Activated CD8-positive, alpha-beta memory T cell treated with anti-CD3 and anti-CD28 coated beads, Interleukin-2, amount 50 U/mL, for 48 hours (primary cell): Measurements from ENCODE around the gene FOXN4.
"Not testable (repeated sequence)": the region's sequence is repeated elsewhere in the genome, so short reads cannot be mapped to it uniquely, and the experiment has no call there.

ENCODE experiments used
- DNase-seq: peaks from one replicate; pipeline ENCODE4 v3.0.0-alpha.2; 2020

FOXN4 gene, protein sequence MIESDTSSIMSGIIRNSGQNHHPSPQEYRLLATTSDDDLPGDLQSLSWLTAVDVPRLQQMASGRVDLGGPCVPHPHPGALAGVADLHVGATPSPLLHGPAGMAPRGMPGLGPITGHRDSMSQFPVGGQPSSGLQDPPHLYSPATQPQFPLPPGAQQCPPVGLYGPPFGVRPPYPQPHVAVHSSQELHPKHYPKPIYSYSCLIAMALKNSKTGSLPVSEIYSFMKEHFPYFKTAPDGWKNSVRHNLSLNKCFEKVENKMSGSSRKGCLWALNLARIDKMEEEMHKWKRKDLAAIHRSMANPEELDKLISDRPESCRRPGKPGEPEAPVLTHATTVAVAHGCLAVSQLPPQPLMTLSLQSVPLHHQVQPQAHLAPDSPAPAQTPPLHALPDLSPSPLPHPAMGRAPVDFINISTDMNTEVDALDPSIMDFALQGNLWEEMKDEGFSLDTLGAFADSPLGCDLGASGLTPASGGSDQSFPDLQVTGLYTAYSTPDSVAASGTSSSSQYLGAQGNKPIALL

DNA sequence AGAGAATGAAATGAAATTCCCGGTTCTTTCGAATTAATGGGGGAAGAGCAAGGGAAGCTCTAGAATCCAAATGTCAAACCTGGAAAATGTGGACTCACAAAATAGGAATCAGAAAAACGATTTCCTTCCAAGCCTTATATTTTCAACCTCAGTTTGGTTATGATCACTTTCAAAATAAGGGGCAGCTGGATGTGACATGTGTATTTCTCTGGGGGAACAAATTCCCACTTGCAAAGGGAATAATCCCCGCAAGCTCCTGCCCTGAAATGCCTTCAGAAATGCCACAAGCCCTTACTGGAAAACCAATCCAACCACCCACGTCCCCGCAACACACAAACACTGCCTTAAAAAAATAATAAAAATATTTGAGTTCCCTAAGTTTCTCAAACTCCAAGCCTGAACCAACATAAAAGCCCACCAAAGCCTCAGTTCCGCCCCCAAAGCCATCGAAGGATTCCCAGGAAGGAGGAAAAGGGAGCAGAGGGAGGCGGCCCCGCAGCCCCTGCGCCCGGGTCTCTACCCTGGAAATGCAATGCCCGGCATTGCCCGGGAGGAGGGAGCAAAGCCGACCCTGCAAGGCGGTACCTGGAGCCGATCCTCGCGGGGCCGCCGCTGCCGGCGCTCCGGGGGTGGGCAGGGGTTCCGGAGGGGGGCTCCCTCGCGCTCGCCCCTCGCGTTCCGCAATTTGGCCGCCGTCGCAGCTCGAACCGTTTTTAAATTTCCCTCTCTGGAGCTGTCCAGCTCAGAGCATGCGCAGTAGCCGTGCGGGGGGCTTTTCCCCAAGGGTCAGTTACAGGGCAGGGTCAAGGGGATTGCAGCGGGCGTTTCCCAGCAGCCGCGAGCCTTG lies at the start of gene FOXN4:
TSS of gene FOXN4 (minus strand) at position 751 of the 847 bp plus-strand sequence. CDS start 963 bp downstream, outside the sequence.
- no peak for DNase-seq

DNA sequence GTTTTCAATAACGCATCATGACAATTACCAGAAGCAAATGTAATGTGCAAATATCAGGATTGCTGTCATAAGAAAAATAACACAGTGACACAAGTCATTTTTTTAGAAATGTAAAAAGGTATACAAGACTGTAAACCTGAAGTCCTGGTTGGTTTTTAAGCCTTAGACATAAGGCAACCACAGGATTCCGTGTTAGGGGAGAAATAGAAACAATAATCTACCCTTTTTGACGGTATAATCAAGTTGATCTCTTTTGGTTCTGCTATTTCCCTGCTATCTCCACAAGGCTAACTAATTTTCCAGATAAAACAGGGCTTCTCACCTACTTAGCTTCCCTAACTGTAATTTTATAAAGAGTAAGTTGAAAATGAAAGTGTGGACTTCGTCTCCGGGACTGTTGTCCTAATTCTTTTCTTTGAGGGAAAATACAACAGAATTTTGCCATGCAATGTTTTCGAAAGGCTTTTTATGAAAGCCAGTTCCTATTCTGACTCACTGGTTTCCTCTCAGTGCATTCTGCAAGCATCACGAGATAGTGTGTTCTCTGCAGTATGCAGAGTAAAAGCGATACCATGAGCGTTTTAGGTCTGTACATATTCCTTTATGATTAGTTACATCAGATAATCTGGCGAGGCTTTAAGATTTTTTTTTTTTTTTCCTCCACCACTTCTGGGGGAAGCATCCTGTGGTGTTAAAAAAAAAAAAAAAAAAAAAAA lies 49.2 kb upstream of the FOXN4 start:
- DNase-seq = no peak

DNA sequence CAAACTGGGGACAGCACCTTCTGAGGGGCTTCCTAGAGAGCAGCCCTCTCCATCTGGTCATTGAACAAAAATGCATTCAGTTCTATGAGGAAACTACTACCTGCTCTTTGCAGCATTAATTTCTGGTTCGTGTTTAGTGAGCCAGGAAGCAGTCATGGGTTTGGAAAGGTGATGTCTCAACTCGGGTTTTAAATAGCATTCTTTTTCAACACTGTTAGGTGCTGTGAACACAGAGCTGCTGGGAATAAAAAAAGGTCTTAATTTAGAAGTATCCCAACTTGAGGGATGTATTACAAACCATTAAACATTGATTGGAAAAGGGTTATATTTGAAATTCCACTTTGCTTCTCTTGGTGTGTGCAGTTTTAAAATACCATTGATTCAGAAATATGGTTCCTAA lies 47.9 kb upstream of the FOXN4 start:
- DNase-seq = no peak

DNA sequence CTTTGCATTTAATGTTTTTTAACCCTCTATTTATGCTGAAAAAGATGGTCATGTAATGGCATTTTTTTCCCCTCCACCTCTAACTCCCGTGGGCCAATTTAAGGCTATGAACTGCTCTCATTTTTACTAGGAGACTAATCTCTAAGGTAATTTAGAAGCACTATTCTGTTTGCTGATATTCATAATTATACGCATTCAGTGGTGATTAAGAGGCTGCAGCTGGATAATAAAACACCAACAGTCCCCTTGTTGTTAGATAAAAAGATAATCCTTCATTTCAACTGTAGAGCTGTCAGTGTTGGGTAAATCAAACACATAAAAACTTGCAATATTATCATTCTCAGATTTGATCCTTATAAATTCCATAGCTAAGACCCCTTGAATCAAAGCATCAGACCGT lies 47.5 kb upstream of the FOXN4 start:
- no peak for DNase-seq

DNA sequence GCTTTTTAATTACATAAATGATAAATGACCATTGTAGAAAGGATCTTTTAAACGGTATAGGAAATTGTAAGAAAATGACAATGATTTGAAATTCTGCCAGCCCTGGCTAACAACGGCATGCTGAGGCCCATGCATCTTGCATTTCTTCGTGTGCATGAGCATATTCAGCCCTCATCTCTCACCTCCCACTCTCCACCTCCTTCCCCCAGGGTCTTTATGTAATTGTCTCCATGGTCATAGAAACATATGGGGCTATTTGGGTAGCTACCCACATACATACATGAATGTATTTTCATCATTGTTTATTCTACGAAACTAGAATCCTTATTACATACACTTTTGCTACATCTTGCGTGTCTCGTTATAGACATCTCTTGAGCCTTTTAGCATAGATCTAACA lies 43.1 kb upstream of the FOXN4 start:
- DNase-seq = no peak

DNA sequence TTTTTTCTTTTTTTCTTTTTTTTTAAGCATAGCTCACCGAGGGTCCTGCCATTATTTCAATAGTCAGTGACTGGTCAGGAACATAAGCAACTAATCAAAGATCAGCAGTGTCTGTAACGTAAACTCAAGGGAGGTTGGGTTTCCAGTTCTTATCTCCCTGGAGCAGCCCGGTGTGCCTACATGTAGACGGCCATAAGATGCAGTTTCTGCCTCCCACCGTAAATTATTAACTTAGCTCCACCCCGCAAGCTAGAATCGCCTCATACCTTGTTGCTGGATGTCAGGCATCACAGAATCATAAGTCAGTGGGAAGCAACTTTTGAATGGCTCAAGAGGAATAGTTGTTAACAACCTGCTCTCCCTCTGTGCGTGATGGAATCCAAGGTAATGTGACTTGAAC lies 38.5 kb upstream of the FOXN4 start, which contains the start of gene MYO1H:
TSS of gene MYO1H (plus strand) at position 312 of the 400 bp plus-strand sequence. CDS start at position 373, 61 bp downstream.
- DNase-seq = no peak

DNA sequence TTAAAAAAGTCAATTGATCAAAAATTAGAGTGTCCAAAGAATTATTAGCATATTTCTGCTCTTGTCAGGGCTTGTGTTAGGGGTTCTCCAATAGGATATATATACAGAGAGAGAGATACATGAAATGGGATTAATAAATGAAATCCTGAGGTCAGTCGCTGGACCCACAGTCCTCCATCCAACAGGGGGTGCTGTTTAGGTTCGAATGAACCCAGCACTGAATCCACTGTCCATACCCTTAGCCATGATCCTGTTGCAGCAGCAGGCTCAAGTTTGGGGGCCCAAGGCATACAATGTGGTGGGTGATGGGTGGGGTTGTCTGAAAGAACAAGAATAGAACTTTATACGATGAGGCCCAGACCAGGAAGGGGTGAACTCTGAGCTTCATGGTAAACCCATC lies 37.8 kb upstream of the FOXN4 start:
- DNase-seq = no peak

DNA sequence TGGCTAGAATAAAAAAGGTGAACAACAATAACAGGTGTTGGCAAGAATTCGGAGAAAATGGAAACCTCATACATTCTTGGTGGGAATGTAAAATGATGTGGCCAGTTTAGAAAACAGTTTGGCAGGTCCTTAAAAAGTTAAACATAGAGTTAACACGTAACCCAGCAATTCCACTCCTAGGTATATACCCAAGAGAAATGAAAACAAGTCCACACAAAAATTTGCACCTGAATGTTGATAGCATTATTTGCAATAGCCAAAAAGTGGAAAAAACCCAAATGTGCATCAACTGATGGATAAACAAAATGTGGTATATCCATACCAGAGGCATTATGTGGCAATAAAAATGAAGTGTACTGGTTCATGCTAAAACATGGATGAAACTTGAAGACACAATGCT lies 36.3 kb upstream of the FOXN4 start:
- DNase-seq = no peak

DNA sequence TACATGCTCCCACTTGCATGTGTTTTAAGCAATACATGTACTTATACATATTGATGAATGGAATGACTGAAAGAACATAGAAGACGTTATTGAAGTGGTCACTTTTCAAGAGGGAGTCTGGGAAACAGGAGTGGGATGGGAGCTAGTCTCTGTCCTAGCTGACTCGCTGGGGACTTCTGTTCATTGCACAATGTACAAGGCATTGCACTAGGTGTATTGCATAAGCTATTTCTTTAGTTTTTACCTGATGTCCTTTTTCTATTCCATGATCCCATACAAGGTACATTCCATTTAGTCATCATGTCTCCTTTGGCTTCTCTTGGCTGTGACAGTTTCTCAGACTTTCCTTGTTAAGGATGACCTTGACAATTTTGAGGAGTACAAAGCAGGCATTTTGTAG lies 34.6 kb upstream of the FOXN4 start:
- no peak for DNase-seq

DNA sequence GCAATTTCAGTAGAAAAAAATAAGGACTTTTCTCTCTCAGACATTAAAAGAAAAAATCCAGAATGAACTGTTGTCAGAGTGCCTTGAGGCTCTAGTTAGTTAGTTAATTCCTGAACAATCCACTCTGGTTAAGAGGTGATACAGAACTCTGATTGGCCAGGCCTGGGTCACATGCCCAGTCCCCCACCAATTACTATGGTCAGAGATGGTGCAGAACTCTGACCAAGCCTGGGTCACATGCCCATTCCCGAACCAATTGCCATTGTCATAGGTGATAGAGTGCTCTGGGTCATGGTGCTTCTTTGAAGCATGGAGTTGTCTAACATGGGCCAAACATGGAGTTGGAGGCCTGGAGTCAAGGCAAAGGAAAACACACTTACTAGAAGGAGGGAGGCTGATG lies 27.5 kb upstream of the FOXN4 start:
- no peak for DNase-seq

DNA sequence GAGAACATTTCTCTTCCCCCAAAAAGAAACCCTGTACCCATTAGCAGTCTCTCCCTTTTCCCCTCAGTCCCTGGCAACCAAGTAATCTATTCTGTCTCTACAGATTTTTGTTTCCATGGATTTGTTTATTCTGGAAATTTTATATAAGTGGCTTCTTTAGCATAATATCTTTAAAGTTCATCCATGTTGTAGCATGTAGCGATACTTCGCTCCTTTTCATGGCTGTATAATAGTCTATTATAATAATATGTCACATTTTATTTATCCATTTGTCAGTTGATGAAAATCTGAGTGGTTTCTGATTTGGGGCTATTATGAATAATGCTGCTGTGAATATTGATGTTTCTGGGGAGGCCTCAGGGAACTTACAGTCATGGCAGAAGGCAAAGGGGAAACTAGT lies 25.8 kb upstream of the FOXN4 start:
- DNase-seq = no peak

DNA sequence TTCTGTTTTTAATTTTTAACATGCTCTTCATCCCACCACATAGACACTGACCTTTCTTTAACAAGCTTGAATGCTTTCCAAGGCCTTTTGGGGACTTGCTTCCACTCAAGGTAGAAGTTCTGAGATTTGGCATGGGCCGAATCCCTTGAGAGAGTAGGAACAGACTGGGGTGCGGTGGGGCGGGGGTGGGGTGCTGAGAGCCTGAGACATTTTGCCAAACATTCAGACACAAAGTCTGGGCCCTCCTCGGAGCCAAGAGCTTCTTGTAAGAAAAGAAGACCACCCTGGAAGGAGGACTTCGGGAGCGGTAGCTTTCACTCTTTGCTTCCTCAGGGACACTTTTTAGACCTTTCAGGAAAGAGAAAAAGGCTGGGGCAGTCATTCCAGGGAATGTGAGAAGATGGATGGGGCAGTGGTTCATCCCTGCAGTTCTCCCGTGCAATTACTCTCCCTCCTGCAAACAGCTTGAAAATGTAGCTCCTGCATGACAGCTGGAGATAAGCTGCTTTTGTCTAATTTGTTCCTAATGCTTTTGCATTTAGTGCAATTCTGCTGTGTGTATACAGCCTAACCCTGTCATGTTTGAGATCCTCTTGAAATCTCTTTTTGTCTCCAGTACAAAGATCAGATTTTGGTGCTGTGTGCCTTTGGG lies 22.3 kb upstream of the FOXN4 start:
- no peak for DNase-seq

DNA sequence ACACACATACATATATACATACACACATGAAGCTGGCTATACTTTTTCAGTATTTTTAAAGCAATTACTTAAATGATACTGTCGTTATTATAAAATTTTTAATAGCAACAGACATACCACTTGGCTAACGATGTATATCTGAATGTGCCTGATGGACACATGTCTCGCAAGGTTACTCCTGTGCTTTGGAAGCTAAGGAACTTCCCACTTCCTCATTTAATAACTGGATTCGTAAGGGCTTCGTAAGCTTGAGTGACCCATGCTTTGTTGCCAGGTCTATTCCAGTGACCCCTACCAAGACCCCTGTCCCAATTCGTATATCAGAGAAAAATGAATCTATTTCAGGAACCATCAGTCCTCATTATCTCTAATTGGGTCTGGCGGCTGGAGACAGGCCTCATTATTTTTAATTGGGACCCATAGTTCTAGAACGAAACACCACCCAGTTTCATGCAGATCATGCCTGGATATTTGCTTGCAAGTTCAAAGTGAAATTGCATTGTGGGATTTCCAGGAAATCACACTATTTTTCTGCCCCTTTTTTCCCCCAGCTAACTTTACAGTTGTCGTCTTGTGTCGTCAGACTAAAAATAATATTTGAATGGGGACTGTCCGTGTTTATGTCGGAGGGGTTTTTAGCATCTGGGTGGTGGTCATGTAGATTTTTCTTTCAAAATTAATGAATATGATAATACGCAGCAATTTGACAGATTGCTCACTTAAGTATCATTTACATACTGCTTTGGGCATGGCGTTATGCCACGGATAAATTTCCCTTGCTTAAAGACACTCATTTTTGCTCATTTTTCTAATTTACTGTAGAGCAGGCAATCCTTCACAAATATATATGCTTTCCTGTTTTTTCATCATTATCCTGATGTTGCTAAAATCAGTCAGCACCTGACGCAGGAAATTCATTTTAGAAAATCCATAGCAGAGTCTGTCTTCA lies 21.5 kb upstream of the FOXN4 start:
- DNase-seq = no peak

DNA sequence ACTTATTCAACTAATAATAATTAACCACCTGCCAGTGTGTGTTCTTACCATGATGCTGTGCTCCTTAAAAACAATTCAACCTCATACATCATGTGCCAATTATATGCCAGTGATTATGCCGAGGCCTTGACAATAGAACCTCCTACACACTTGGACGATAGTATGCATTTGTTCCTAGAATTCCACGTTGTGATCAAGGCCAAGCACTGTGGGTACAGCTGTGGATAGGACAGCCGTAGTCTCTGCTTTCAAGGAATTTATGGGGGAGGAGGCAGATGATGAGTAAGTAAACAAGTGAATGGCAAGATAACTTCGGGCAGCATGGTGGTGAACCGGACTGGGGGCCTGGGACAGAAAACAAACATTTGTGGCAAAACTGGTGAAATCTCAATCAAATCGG lies 20.6 kb upstream of the FOXN4 start:
- no peak for DNase-seq

DNA sequence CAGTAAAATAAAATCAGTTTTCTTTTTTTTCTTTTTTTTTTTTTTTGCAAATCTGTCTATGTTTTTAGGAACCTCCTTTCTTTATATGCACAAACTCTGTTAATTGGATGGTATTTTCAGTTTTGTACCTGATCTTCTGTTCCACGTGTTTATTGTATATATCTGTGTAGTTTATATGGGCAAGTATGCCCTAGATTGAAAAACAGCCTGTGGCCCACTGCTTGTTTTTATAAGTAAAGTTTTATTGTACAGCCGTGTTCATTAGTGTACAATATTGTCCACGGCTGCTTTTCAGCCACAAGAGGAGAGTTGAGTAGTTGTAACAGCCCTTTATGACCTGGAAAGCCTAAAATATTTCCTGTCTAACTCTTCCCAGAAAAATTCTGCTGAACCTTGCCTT lies 19.9 kb upstream of the FOXN4 start:
- DNase-seq = no peak

DNA sequence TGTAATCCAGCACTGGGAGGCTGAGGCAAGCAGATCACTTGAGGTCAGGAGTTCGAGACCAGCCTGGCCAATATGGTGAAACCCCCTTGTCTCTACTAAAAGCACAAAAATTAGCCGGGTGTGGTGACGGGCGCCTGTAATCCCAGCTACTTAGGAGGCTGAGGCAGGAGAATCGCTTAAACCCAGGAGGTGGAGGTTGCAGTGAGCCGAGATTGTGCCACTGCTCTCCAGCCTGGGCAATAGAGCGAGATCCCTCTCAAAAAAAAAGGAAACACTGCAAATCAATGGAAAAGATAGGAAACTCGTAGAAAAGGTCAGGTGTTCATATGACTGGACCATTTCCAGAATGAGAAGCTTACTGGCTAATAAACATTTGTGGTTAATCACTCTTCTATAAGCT lies 12.2 kb upstream of the FOXN4 start:
- DNase-seq = not testable (repeated sequence)

DNA sequence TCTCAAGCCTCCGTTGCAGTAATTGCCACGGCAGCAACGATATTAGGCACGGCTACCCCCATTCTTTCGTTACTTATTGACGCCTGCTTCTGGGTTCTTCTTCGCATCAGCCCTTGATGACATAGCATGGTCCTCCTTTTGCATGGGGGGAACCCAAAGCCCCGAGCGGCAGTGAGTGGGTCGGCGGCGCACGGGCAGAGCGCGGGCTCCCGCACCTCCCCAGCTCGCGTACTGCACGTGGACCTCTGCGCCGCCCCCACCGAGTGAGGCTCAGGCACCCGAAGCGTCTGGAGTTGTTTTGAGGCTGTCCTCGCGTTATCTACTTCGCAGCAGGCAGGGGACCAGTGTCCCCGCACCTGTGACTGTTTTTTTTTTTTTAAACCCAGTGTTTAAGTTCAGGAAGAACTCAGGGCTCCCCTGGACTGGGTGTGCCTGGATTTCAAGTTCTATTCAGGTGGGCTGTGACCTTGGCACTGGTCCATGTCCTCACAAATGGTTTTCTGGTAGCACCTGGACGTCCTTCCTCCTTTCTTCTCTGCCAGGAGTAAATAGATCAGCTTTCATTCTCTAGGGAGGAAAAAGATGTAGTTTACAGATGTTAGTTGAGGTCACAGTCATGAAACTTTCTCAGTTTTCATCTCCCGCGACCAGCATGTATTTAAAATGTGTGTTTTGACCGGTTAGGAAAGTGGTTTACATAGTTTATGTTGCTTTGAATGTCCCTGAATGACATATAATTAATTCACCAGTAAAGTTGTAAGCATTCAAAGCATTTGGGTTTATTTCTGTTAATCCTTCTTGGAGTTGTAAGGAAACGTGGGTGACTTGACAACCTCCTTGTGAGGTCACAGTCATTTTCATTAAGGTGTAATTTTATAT lies 1.4 kb upstream of the FOXN4 start:
- DNase-seq = no peak

DNA sequence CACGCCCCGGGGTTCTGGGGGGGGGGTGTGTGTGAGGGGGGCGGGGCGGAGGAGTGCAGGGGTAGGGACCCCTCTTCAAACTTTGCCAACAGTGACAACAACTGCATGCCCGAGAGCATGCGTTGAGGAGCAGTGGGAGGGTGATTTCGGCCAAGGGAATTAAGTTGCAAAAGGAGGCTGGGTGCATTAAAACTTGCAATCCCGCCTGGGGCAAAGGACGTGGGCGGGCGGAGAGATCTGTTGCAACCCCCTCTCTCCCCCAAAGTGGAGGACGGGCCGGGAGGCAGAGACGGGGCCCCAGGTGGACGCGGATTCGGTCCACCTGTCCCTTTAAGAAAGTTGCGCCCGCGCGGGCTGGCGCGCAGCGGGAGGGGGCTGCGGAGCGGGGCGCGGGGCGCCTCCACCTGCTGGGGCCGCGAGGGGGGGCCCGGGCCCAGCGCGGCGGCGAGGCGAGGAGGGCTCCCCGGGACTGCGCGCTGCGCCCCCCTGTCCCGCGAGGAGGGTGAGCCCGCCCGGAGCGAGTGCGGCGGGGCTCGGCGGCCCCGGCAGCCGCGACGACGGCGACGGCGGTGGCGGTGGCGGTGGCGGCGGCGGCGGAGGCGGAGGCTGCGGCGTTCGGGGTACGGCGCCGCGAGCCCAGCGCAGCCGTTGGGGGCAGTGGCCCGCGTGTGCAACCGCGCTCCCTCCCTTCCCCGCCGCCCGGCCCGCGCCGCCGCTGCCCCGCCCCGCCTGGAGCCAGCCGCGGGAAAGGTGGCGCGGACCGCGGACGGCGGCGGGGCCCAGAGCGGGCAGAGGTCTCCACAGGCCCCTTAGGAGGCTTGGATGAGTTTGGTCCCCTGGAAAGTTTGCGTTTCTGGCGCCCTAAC lies 530 bp upstream of the FOXN4 start:
- no peak for DNase-seq

DNA sequence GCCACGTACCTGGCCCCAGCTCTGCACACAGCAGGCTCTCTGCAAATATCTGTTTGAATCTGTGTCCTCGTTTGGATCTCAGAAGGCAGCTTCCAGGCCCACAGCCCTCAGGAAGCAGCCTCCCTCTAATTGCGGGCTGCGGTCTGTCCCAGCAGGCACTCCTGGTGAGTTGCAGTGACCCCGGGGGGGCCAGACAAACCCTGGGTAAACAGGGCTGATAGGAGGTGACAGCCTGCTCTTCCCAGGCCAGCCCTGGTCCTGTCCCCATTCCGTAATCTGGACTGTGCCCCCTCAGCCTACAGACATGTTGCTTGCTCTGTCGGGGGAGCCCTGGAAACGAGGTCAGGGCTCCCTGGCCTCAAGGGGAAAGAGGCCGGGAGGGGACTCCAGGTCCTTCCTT lies 2.0 kb downstream of the FOXN4 start:
- DNase-seq = no peak
